Muscle of leg (tissue), 11 donors: Measurements from ENCODE around the gene CD2AP. TPM values are rescaled to one million over a fixed set of nuclear protein-coding genes. Genes with fewer than 3 reads are reported as not detected.
A peak's percentile ranks its signal among the peaks of the same experiment; 100 is the strongest.

Source experiments
- DNase-seq: peaks from one replicate; pipeline ENCODE4 v3.0.0; 2013
- H3K27ac ChIP-seq: one replicate; pipeline ENCODE4 v1.5.1; 2013; ENCODE audit warnings: mild to moderate bottlenecking, low read length, control low read depth
- H3K27me3 ChIP-seq: one replicate; pipeline ENCODE4 v1.6.1; 2013; ENCODE audit warnings: low read length; ENCODE audit not compliant: control insufficient read depth, insufficient read depth
- H3K36me3 ChIP-seq: one replicate; pipeline ENCODE4 v1.6.1; 2013; ENCODE audit warnings: low read length; ENCODE audit not compliant: control insufficient read depth, insufficient read depth
- H3K4me1 ChIP-seq: one replicate; pipeline ENCODE4 v1.6.1; 2013; ENCODE audit warnings: low read length; ENCODE audit not compliant: control insufficient read depth, insufficient read depth
- H3K4me3 ChIP-seq: one replicate; pipeline ENCODE4 v1.5.1; 2013; ENCODE audit warnings: low read length, control low read depth
- H3K9me3 ChIP-seq: replicated peaks from 2 replicates; pipeline ENCODE4 v1.6.1; 2013; ENCODE audit warnings: low read depth, low read length; ENCODE audit not compliant: control insufficient read depth
- WGBS: methylation state at CpG from one replicate; pipeline ENCODE4 v1.1.5; 2013; ENCODE audit warnings: missing lambda C conversion rate; ENCODE audit not compliant: insufficient coverage; 5-methylcytosine and 5-hydroxymethylcytosine counted together
- polyA plus RNA-seq, 8 donors: library from polyadenylated mRNA; unstranded; fragments of 120-200 nt; gene quantifications; one replicate each; pipeline versions ENCODE4 v1.2.1 to v1.2.3, GENCODE V29; 2013; ENCODE audit warnings: inconsistent platforms in 1 of 8, low replicate concordance in 1 of 8; ENCODE audit not compliant: insufficient read length in 8 of 8, insufficient read depth in 1 of 8
- total RNA-seq: library from RNA; stranded (reverse); fragments of 120-200 nt; gene quantifications from one replicate; pipeline ENCODE4 v1.2.4, GENCODE V29; 2013

CD2AP gene
- total and polyA plus RNA-seq, 9 donors: 8.9 to 12.7 (median 10.5) TPM

DNA sequence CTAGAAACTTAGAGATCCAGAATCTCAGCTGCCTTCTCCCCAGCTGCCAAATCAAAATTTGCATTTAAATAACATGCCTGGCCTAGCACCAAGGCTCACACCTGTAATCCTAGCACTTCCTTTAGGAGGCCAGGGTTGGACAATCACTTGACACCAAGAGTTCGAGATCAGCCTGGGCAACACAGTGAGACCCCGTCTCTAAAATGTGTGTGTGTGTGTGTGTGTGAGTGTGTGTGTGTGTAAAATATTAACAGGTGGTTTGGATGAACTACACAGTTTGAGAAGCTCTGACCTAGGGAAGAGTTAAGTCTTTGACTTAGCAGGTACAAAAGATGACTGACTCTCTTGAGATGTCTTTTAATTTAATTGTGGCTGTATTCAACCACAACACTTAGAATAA is 20.2 kb upstream of the CD2AP start:
- H3K4me3 ChIP-seq: no peak overlapping the region
- H3K4me1 ChIP-seq: no peaks in the 10 kb centered on the region
- no peak for DNase-seq
- H3K27ac ChIP-seq: no peak overlapping the region
- H3K36me3 ChIP-seq: no peaks in the 10 kb centered on the region
- H3K9me3 ChIP-seq: no peaks in the 10 kb centered on the region
- H3K27me3 ChIP-seq: no peaks in the 10 kb centered on the region
- 94% methylated on average over 2 of the region's 2 CpGs for WGBS

GRCh38 chr6:47464052-47464451 is 13.5 kb upstream of the CD2AP start:
- no peaks in the 10 kb centered on the region for H3K36me3 ChIP-seq
- H3K9me3 ChIP-seq: no peaks in the 10 kb centered on the region
- H3K27me3 ChIP-seq: no peaks in the 10 kb centered on the region
- no peak overlapping the region for H3K27ac ChIP-seq
- WGBS: no CpG with 5 or more reads among the region's 1 CpG
- no peak overlapping the region for H3K4me3 ChIP-seq
- DNase-seq: no peak
- no peaks in the 10 kb centered on the region for H3K4me1 ChIP-seq

DNA sequence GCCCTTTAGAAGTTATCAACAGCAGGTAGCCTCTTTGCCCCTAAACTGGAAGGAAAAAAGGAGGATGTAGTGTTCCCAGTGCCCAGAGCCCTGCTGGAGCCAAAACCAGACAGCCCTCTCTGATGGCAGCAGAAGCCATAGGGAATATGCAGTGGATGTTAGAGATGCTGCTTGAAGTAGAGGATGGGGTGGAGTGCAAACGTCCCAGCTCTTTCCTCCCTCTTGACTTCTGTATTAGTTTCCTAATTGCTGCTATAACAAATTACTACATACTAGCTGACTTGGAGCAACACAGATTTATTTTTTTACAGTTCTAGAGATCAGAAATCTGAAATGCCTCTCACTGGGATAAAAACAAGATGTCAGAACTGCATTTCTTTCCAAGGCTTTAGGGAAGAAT is 12.5 kb upstream of the CD2AP start:
- no peak overlapping the region for H3K4me3 ChIP-seq
- no peaks in the 10 kb centered on the region for H3K9me3 ChIP-seq
- no peak for DNase-seq
- H3K27me3 ChIP-seq: no peaks in the 10 kb centered on the region
- no peaks in the 10 kb centered on the region for H3K4me1 ChIP-seq
- WGBS: no CpG with 5 or more reads among the region's 1 CpG
- no peaks in the 10 kb centered on the region for H3K36me3 ChIP-seq
- H3K27ac ChIP-seq: no peak overlapping the region

- no peak overlapping the region for H3K27ac ChIP-seq
- no peaks in the 10 kb centered on the region for H3K9me3 ChIP-seq
- H3K4me1 ChIP-seq: no peaks in the 10 kb centered on the region
- no peaks in the 10 kb centered on the region for H3K36me3 ChIP-seq
- no CpG with 5 or more reads among the region's 1 CpG for WGBS
- no peak overlapping the region for H3K4me3 ChIP-seq
- H3K27me3 ChIP-seq: no peaks in the 10 kb centered on the region
- DNase-seq: no peak
Observed at GRCh38 chr6:47471911-47472310, 5.7 kb upstream of the CD2AP start.

GRCh38 chr6:47473791-47474346 is 3.7 kb upstream of the CD2AP start:
- Histone ChIP-seq H3K9me3 (no peaks in the 10 kb centered on the region), H3K4me3 (no peak overlapping the region), H3K4me1 (peaks cover 2% of the 10 kb centered on the region), H3K27me3 (no peaks in the 10 kb centered on the region), H3K27ac (peak overlapping the region; percentile 16), H3K36me3 (no peaks in the 10 kb centered on the region)
- 100% methylated on average over 1 of the region's 1 CpG for WGBS
- DNase-seq: peak; percentile 5

DNA sequence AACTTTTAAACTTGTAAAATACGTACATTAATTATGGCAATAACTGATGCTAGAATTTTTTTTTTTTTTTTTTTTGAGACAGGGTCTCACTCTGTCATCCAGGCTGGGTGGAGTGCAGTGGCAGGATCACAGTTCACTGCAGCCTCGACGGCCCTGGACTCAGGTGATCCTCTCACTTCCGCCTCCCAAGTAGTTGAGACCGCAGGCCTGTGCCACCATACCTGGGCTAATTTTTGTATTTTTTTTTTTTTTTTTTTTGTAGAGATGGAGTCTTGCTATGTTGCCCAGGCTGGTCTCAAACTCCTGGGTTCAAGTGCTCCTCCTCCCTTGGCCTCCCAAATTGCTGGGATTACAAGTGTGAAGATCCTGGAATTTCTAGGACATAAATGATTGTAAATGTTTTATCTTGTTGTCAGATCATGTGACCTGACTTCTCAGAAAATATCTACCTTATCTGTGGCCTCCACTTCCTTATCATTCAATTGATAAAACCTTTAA is 2.2 kb upstream of the CD2AP start:
- no CpG with 5 or more reads among the region's 5 CpGs for WGBS
- Histone ChIP-seq H3K9me3 (no peaks in the 10 kb centered on the region), H3K27me3 (no peaks in the 10 kb centered on the region), H3K4me1 (peaks cover 2% of the 10 kb centered on the region), H3K4me3 (no peak overlapping the region), H3K27ac (no peak overlapping the region), H3K36me3 (no peaks in the 10 kb centered on the region)
- DNase-seq: no peak

DNA sequence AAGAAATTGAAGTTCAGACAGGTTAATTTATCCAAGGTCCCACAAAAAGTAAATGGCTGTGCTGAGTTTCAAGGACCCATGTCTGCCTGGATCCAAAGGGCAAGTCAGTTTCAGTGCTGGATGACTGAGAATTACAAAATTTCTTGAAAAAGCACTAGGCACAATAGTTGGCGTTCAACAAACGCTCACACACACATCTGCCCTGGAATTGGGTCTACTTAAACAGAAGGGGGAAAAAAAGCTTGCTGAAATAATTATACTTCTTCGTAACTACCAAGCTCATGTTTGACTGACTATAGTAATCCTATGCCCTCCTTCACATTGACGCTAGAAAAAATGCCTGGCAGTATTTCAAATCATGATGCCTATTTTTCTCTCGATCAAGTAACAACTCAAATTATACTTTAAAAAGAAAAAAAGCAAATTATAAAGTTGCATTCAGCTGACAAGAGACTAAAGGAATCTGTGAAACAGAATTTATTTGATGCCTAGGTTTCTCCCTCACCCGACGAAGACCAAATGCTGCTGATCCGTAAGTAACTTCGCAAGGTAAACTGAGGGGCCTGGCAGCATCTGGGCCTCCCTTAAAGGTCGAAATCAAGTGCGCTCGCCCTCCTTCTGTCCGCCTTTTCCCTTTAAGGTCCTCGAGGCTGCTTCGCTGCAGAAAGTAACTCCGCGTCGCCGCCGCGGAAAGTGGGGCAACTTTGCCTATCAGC is 650 bp upstream of the CD2AP start:
- Histone ChIP-seq H3K27me3 (no peaks in the 10 kb centered on the region), H3K4me1 (peaks cover 2% of the 10 kb centered on the region), H3K9me3 (no peaks in the 10 kb centered on the region), H3K27ac (peak overlapping the region; percentile 93), H3K36me3 (no peaks in the 10 kb centered on the region), H3K4me3 (peak overlapping the region; percentile 68)
- peak; percentile 26 for DNase-seq
- WGBS: 2% methylated on average over 16 of the region's 21 CpGs

- peak; percentile 61 for DNase-seq
Observed at GRCh38 chr6:47478233-47479139, 897 bp downstream of the CD2AP start.

GRCh38 chr6:47479140-47479508 is 1.5 kb downstream of the CD2AP start:
- peak; percentile 16 for DNase-seq
- Histone ChIP-seq H3K36me3 (no peaks in the 10 kb centered on the region), H3K9me3 (no peaks in the 10 kb centered on the region), H3K27me3 (no peaks in the 10 kb centered on the region), H3K27ac (peak overlapping the region; percentile 93), H3K4me1 (peaks cover 2% of the 10 kb centered on the region), H3K4me3 (peak overlapping the region; percentile 68)
- no CpG with 5 or more reads among the region's 5 CpGs for WGBS

More at GRCh38 chr6:47478233-47479139, 897 bp downstream of the CD2AP start:
- H3K4me3 ChIP-seq: peak overlapping the region; percentile 68
- H3K9me3 ChIP-seq: no peaks in the 10 kb centered on the region
- H3K36me3 ChIP-seq: no peaks in the 10 kb centered on the region
- H3K27ac ChIP-seq: peak overlapping the region; percentile 93
- no peaks in the 10 kb centered on the region for H3K27me3 ChIP-seq
- WGBS: 0% methylated on average over 14 of the region's 31 CpGs
- peaks cover 2% of the 10 kb centered on the region for H3K4me1 ChIP-seq

- Histone ChIP-seq H3K27ac (no peak overlapping the region), H3K4me3 (no peak overlapping the region), H3K36me3 (no peaks in the 10 kb centered on the region), H3K9me3 (no peaks in the 10 kb centered on the region), H3K4me1 (peaks cover 2% of the 10 kb centered on the region), H3K27me3 (no peaks in the 10 kb centered on the region)
- no CpG with 5 or more reads among the region's 3 CpGs for WGBS
- DNase-seq: no peak
Observed at GRCh38 chr6:47479874-47480273, 2.3 kb downstream of the CD2AP start.
